ENCODE data around the gene LPAR2. TPM values are rescaled to one million over a fixed set of nuclear protein-coding genes. Genes with fewer than 3 reads are reported as not detected.

LPAR2 gene
- total RNA-seq, 1 experiment from 2014 or later, result 26.6 TPM

GRCh38 chr19:19630426-19630825 is 2.4 kb upstream of the LPAR2 start:
- no peaks in the 10 kb centered on the region for H3K9me2 ChIP-seq (replicated peaks; ENCODE audit: low read length)
- H3K9ac ChIP-seq (ENCODE audit: low read length), result no peak overlapping the region
- ChIA-PET CTCF (no interaction called here), POLR2A (ENCODE audit: unreplicated experiment) (no interaction called here)
- peaks cover 16% of the 10 kb centered on the region for H3K79me2 ChIP-seq (ENCODE audit: low read length)
- no peaks in the 10 kb centered on the region for H3K27me3 ChIP-seq (ENCODE audit: low read length)
- no peak for DNase-seq
- H3K4me2 ChIP-seq (ENCODE audit: low read length), result no peak overlapping the region
- no peak for TF ChIP-seq EZH2 (IDR thresholded peaks at IDR 0.05; ENCODE audit: low read length, unreplicated experiment)
- TF ChIP-seq, protein P1, sequence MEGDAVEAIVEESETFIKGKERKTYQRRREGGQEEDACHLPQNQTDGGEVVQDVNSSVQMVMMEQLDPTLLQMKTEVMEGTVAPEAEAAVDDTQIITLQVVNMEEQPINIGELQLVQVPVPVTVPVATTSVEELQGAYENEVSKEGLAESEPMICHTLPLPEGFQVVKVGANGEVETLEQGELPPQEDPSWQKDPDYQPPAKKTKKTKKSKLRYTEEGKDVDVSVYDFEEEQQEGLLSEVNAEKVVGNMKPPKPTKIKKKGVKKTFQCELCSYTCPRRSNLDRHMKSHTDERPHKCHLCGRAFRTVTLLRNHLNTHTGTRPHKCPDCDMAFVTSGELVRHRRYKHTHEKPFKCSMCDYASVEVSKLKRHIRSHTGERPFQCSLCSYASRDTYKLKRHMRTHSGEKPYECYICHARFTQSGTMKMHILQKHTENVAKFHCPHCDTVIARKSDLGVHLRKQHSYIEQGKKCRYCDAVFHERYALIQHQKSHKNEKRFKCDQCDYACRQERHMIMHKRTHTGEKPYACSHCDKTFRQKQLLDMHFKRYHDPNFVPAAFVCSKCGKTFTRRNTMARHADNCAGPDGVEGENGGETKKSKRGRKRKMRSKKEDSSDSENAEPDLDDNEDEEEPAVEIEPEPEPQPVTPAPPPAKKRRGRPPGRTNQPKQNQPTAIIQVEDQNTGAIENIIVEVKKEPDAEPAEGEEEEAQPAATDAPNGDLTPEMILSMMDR (conservative IDR thresholded peaks at IDR 0.05; ENCODE audit: low read depth, low read length), result no peak
- no peak for TF ChIP-seq EZH2phosphoT487 (IDR thresholded peaks at IDR 0.05; ENCODE audit: borderline replicate concordance, low read length)
- H3K9me3 ChIP-seq (ENCODE audit: low read length), result no peaks in the 10 kb centered on the region
- H2AFZ ChIP-seq (ENCODE audit: low read length), result no peak overlapping the region
- H4K20me1 ChIP-seq (ENCODE audit: low read length), result no peaks in the 10 kb centered on the region
- BruUV-seq (replicated peaks), result no TSS peak
- H3K36me3 ChIP-seq (ENCODE audit: low read depth, low read length), result peaks cover 3% of the 10 kb centered on the region; the same call in 1 of the 2 replicates
- H3F3A ChIP-seq (ENCODE audit: low read length, unreplicated experiment), result no peaks in the 10 kb centered on the region
- intact Hi-C loops (cut with micrococcal nuclease), result no loop called here
- H3K4me1 ChIP-seq (ENCODE audit: insufficient read depth, low read length), result peaks cover 13% of the 10 kb centered on the region
- no peak overlapping the region for H3K27ac ChIP-seq (ENCODE audit: low read length)
- no peak for ATAC-seq
- no peak overlapping the region for H3K4me3 ChIP-seq (ENCODE audit: low read length)

GRCh38 chr19:19630062-19630414 is 2.0 kb upstream of the LPAR2 start:
- BruUV-seq (replicated peaks), result no TSS peak
- H3K4me1 ChIP-seq (ENCODE audit: insufficient read depth, low read length), result peaks cover 13% of the 10 kb centered on the region
- TF ChIP-seq EZH2 (IDR thresholded peaks at IDR 0.05; ENCODE audit: low read length, unreplicated experiment), result no peak
- TF ChIP-seq, protein P1 (conservative IDR thresholded peaks at IDR 0.05; ENCODE audit: low read depth, low read length), result no peak
- TF ChIP-seq EZH2phosphoT487 (IDR thresholded peaks at IDR 0.05; ENCODE audit: borderline replicate concordance, low read length), result no peak
- peaks cover 3% of the 10 kb centered on the region; the same call in 1 of the 2 replicates for H3K36me3 ChIP-seq (ENCODE audit: low read depth, low read length)
- no peaks in the 10 kb centered on the region for H3K27me3 ChIP-seq (ENCODE audit: low read length)
- H3K9ac ChIP-seq (ENCODE audit: low read length), result no peak overlapping the region
- ChIA-PET POLR2A (ENCODE audit: unreplicated experiment) (no interaction called here), CTCF (no interaction called here)
- H3K9me3 ChIP-seq (ENCODE audit: low read length), result no peaks in the 10 kb centered on the region
- peaks cover 16% of the 10 kb centered on the region for H3K79me2 ChIP-seq (ENCODE audit: low read length)
- no peak for ATAC-seq
- H3F3A ChIP-seq (ENCODE audit: low read length, unreplicated experiment), result no peaks in the 10 kb centered on the region
- intact Hi-C loops (cut with micrococcal nuclease), result no loop called here
- H3K9me2 ChIP-seq (replicated peaks; ENCODE audit: low read length), result no peaks in the 10 kb centered on the region
- no peak for DNase-seq
- no peak overlapping the region for H3K27ac ChIP-seq (ENCODE audit: low read length)
- no peak overlapping the region for H3K4me2 ChIP-seq (ENCODE audit: low read length)
- no peak overlapping the region for H3K4me3 ChIP-seq (ENCODE audit: low read length)
- H4K20me1 ChIP-seq (ENCODE audit: low read length), result no peaks in the 10 kb centered on the region
- no peak overlapping the region for H2AFZ ChIP-seq (ENCODE audit: low read length)

DNA sequence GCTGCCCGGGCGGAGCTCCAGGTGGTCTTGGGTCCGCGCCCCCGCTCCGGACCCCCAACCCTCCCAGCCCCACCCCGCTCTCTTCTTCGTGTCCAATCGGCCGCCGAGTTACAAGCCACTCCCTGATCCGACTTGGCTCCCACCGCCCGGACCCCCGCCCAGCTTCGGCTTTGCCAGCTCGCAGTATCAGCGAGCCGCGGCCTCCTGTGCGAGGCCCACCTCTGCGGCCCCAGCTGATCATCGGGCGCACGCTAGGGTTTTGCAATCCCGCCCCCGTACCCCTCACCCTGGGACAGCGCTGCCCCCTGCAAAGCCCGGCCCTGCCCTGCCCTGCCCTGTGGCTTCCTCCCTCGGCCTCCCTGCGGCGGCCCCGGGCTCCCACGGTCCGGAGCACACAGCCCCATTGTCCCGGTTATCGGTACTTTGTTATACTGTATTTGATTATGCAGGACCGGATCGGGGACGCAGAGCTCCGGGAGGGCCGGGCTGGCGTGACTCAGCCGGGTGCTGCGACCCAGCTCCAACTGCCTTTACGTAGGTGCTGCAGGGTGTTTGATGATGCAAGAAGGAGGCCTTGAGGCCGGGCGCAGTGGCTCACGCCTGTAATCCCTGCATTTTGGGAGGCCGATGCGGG is 598 bp upstream of the LPAR2 start:
- H3K9me3 ChIP-seq (ENCODE audit: low read length), result no peaks in the 10 kb centered on the region
- peak; percentile 84 for DNase-seq
- TF ChIP-seq EZH2phosphoT487 (IDR thresholded peaks at IDR 0.05; ENCODE audit: borderline replicate concordance, low read length), result no peak
- no peak for TF ChIP-seq EZH2 (IDR thresholded peaks at IDR 0.05; ENCODE audit: low read length, unreplicated experiment)
- TF ChIP-seq, protein P1 (conservative IDR thresholded peaks at IDR 0.05; ENCODE audit: low read depth, low read length), result no peak
- H2AFZ ChIP-seq (ENCODE audit: low read length), result peak overlapping the region; percentile 70; the same call in 1 of the 2 replicates
- intact Hi-C loops (cut with micrococcal nuclease), result no loop called here
- CTCF ChIA-PET, result interaction anchor here (0.6 kb wide), 1 partner anchor 1424 kb away, joined by 4 read pairs; no protein-coding TSS in a partner anchor
- peak overlapping the region; percentile 95 for H3K9ac ChIP-seq (ENCODE audit: low read length)
- peak overlapping the region; percentile 83 for H3K27ac ChIP-seq (ENCODE audit: low read length)
- peaks cover 13% of the 10 kb centered on the region for H3K4me1 ChIP-seq (ENCODE audit: insufficient read depth, low read length)
- H3K4me2 ChIP-seq (ENCODE audit: low read length), result peak overlapping the region; percentile 83
- no peaks in the 10 kb centered on the region for H3K27me3 ChIP-seq (ENCODE audit: low read length)
- no peaks in the 10 kb centered on the region for H3F3A ChIP-seq (ENCODE audit: low read length, unreplicated experiment)
- H3K36me3 ChIP-seq (ENCODE audit: low read depth, low read length), result no peaks in the 10 kb centered on the region; the same call in 1 of the 2 replicates
- no TSS peak for BruUV-seq (replicated peaks)
- peak overlapping the region; percentile 84 for H3K4me3 ChIP-seq (ENCODE audit: low read length)
- no peaks in the 10 kb centered on the region for H4K20me1 ChIP-seq (ENCODE audit: low read length)
- H3K79me2 ChIP-seq (ENCODE audit: low read length), result peaks cover 16% of the 10 kb centered on the region
- peak; percentile 73 for ATAC-seq
- POLR2A ChIA-PET (ENCODE audit: unreplicated experiment), result interaction anchor here (0.5 to 1.0 kb wide), 4 partner anchors 8 to 23 kb away, joined by 3 to 16 read pairs (median 4); no protein-coding TSS in a partner anchor
- H3K9me2 ChIP-seq (replicated peaks; ENCODE audit: low read length), result no peaks in the 10 kb centered on the region

Data from PC-3 (cell line).